H9 (cell line): ENCODE data around the gene ANKRD65. TPM values are rescaled to one million over a fixed set of nuclear protein-coding genes. Genes with fewer than 3 reads are reported as not detected.

ENCODE experiments used
- DNase-seq: peaks from one replicate; pipeline ENCODE4 v3.0.0-alpha.2; 2017
- H2AFZ ChIP-seq: one replicate; pipeline ENCODE4 v1.6.1; 2013; ENCODE audit warnings: mild to moderate bottlenecking, low read length, control low read depth, moderate library complexity
- H2AK5ac ChIP-seq: 2 replicates; pipeline ENCODE4 v1.6.1; 2013; ENCODE audit warnings: low read length, control low read depth, mixed read lengths; ENCODE audit not compliant: insufficient read length
- H2BK120ac ChIP-seq: one replicate; pipeline ENCODE4 v1.6.1; 2013; ENCODE audit warnings: low read depth, mild to moderate bottlenecking, low read length, control low read depth, inconsistent platforms; ENCODE audit not compliant: poor library complexity, severe bottlenecking
- H2BK12ac ChIP-seq: 2 replicates; pipeline ENCODE4 v1.6.1; 2013; ENCODE audit warnings: low read length, control low read depth, mixed read lengths, low read depth; ENCODE audit not compliant: insufficient read length
- H2BK15ac ChIP-seq: 2 replicates; pipeline ENCODE4 v1.6.1; 2013; ENCODE audit warnings: low read depth, low read length, control low read depth
- H2BK20ac ChIP-seq: one replicate; pipeline ENCODE4 v1.6.1; 2013; ENCODE audit warnings: low read depth, mild to moderate bottlenecking, low read length, control low read depth, inconsistent platforms; ENCODE audit not compliant: poor library complexity, severe bottlenecking
- H2BK5ac ChIP-seq: 2 replicates; pipeline ENCODE4 v1.6.1; 2013; ENCODE audit warnings: low read length, control low read depth, mixed read lengths; ENCODE audit not compliant: insufficient read length
- H3K14ac ChIP-seq: 2 replicates; pipeline ENCODE4 v1.6.1; 2013; ENCODE audit warnings: low read length, control low read depth; ENCODE audit not compliant: insufficient read depth
- H3K18ac ChIP-seq: 2 replicates; pipeline ENCODE4 v1.6.1; 2013; ENCODE audit warnings: low read depth, mild to moderate bottlenecking, mixed read lengths, low read length, control low read depth; ENCODE audit not compliant: insufficient read length
- H3K23ac ChIP-seq: 2 replicates; pipeline ENCODE4 v1.6.1; 2013; ENCODE audit warnings: low read length, control low read depth, mixed read lengths, low read depth; ENCODE audit not compliant: insufficient read length
- H3K23me2 ChIP-seq: 2 replicates; pipeline ENCODE4 v1.6.1; 2013; ENCODE audit warnings: low read depth, mild to moderate bottlenecking, mixed read lengths, low read length, control low read depth; ENCODE audit not compliant: insufficient read length, poor library complexity, severe bottlenecking
- H3K27ac ChIP-seq: 2 replicates; pipeline ENCODE4 v1.5.1; 2013; ENCODE audit warnings: low read length, control low read depth, mixed read lengths, low read depth; ENCODE audit not compliant: insufficient read length
- H3K27me3 ChIP-seq: 2 replicates; pipeline ENCODE4 v1.6.1; 2013; ENCODE audit warnings: low read length, control low read depth, inconsistent platforms; ENCODE audit not compliant: insufficient read depth
- H3K4ac ChIP-seq: 2 replicates; pipeline ENCODE4 v1.6.1; 2013; ENCODE audit warnings: low read depth, mild to moderate bottlenecking, control low read depth, inconsistent platforms, low read length, moderate library complexity
- H3K4me1 ChIP-seq: 2 replicates; pipeline ENCODE4 v1.6.1; 2013; ENCODE audit warnings: low read length, control low read depth, inconsistent platforms; ENCODE audit not compliant: insufficient read depth
- H3K4me2 ChIP-seq: 2 replicates; pipeline ENCODE4 v1.6.1; 2013; ENCODE audit warnings: low read length, control low read depth, mixed read lengths; ENCODE audit not compliant: insufficient read length, insufficient read depth
- H3K56ac ChIP-seq: 2 replicates; pipeline ENCODE4 v1.6.1; 2013; ENCODE audit warnings: low read depth, mild to moderate bottlenecking, mixed read lengths, low read length, control low read depth; ENCODE audit not compliant: insufficient read length
- H3K79me1 ChIP-seq: 2 replicates; pipeline ENCODE4 v1.6.1; 2013; ENCODE audit warnings: low read depth, mild to moderate bottlenecking, moderate library complexity, low read length, control low read depth, inconsistent platforms; ENCODE audit not compliant: insufficient read depth, poor library complexity, severe bottlenecking
- H3K79me2 ChIP-seq: 2 replicates; pipeline ENCODE4 v1.6.1; 2013; ENCODE audit warnings: low read length, control low read depth, inconsistent platforms; ENCODE audit not compliant: insufficient read depth
- H3K9ac ChIP-seq: 2 replicates; pipeline ENCODE4 v1.6.1; 2013; ENCODE audit warnings: low read length, control low read depth, mixed read lengths; ENCODE audit not compliant: insufficient read length; ENCODE audit errors: extremely low read depth
- H3K9me3 ChIP-seq: one replicate; pipeline ENCODE4 v1.6.1; 2013; ENCODE audit warnings: low read depth, low read length, inconsistent platforms; ENCODE audit not compliant: control insufficient read depth
- H3T11ph ChIP-seq: one replicate; pipeline ENCODE4 v1.6.1; 2013; ENCODE audit warnings: mild to moderate bottlenecking, low read length, control low read depth, inconsistent platforms
- H4K20me1 ChIP-seq: one replicate; pipeline ENCODE4 v1.6.1; 2013; ENCODE audit not compliant: control insufficient read depth, insufficient read length, insufficient read depth
- H4K5ac ChIP-seq: 2 replicates; pipeline ENCODE4 v1.6.1; 2013; ENCODE audit warnings: low read depth, mild to moderate bottlenecking, mixed read lengths, low read length, control low read depth; ENCODE audit not compliant: insufficient read length
- H4K8ac ChIP-seq: replicated peaks from 2 replicates; pipeline ENCODE4 v1.6.1; 2013; ENCODE audit warnings: low read length, control low read depth, mixed read lengths, low read depth; ENCODE audit not compliant: insufficient read length
- H4K91ac ChIP-seq: 2 replicates; pipeline ENCODE4 v1.6.1; 2013; ENCODE audit warnings: low read depth, mild to moderate bottlenecking, moderate library complexity, mixed read lengths, low read length, control low read depth; ENCODE audit not compliant: insufficient read length
- H3K27ac Mint-ChIP-seq, 3 experiments: 2 replicates in 2 of 3; 3 replicates in 1 of 3; pipeline ENCODE4 v1.8.0; 2020 to 2021; ENCODE audit warnings: mixed read lengths in 3 of 3, mild to moderate bottlenecking in 1 of 3, moderate library complexity in 1 of 3
- H3K27me3 Mint-ChIP-seq: 2 replicates; pipeline ENCODE4 v1.8.0; 2021; ENCODE audit warnings: low read depth, mild to moderate bottlenecking, moderate library complexity, mixed read lengths
- H3K36me3 Mint-ChIP-seq, 3 experiments: 2 replicates in 2 of 3; 3 replicates in 1 of 3; pipeline ENCODE4 v1.8.0; 2020 to 2021; ENCODE audit warnings: low read depth in 3 of 3, mixed read lengths in 3 of 3; ENCODE audit not compliant: insufficient read depth in 1 of 3
- H3K4me1 Mint-ChIP-seq, 2 experiments: 2 replicates each; pipeline ENCODE4 v1.8.0; 2020; ENCODE audit warnings: mixed read lengths in 2 of 2
- H3K4me3 Mint-ChIP-seq, 2 experiments: 2 replicates in 1 of 2; 3 replicates in 1 of 2; pipeline ENCODE4 v1.8.0; 2020 to 2021; ENCODE audit warnings: mild to moderate bottlenecking in 2 of 2, mixed read lengths in 2 of 2, moderate library complexity in 1 of 2
- H3K9me3 Mint-ChIP-seq, 2 experiments: 2 replicates in 1 of 2; 3 replicates in 1 of 2; pipeline ENCODE4 v1.8.0; 2020; ENCODE audit warnings: mild to moderate bottlenecking in 2 of 2, mixed read lengths in 2 of 2, moderate library complexity in 1 of 2
- CTCF ChIP-seq: fragments of 200-600 bp; sonication (generic); conservative IDR thresholded peaks from 3 replicates; pipeline ENCODE4 v1.8.0; 2021; ENCODE audit warnings: antibody characterized with exemption, mild to moderate bottlenecking
- WGBS: extraction: QIAGEN DNeasy Blood & Tissue Kit; methylation state at CpG from one replicate; pipeline ENCODE4 v1.1.7; 2013; ENCODE audit warnings: missing lambda C conversion rate, low lambda C conversion rate, mixed read lengths; ENCODE audit not compliant: insufficient read length; ENCODE audit errors: extremely low coverage; 5-methylcytosine and 5-hydroxymethylcytosine counted together
- total RNA-seq: library from RNA; stranded (reverse); gene quantifications from 2 replicates; pipeline ENCODE4 v1.2.1, GENCODE V29; 2021

ANKRD65 gene
- total RNA-seq, 1 experiment from 2014 or later: 3.1 TPM

- H4K8ac ChIP-seq: no peak overlapping the region
- TF ChIP-seq CTCF: no peak
- H3K79me2 ChIP-seq: no peaks in the 10 kb centered on the region
- no peak overlapping the region for H2BK15ac ChIP-seq
- H3K18ac ChIP-seq: no peak overlapping the region
- H2AFZ ChIP-seq: no peak overlapping the region
- H4K20me1 ChIP-seq: no peaks in the 10 kb centered on the region
- no peaks in the 10 kb centered on the region for H3K79me1 ChIP-seq
- no peaks in the 10 kb centered on the region for H3K27me3 ChIP-seq
- no peak overlapping the region for H2BK12ac ChIP-seq
- no peak overlapping the region for H2BK20ac ChIP-seq
- no peak overlapping the region for H3K4me2 ChIP-seq
- Mint-ChIP-seq H3K36me3 (no peaks in the 10 kb centered on the region; a peak in 1 of 7 replicates), H3K27me3 (no peaks in the 10 kb centered on the region), H3K4me1 (no peaks in the 10 kb centered on the region), H3K27ac (no peak overlapping the region), H3K9me3 (no peaks in the 10 kb centered on the region), H3K4me3 (no peak overlapping the region)
- no peak overlapping the region for H3K9ac ChIP-seq
- no peak overlapping the region for H3T11ph ChIP-seq
- H3K23ac ChIP-seq: no peak overlapping the region
- no peaks in the 10 kb centered on the region for H3K23me2 ChIP-seq
- H2BK120ac ChIP-seq: no peak overlapping the region
- no peak for DNase-seq
- no peak overlapping the region for H3K56ac ChIP-seq
- H4K91ac ChIP-seq: no peak overlapping the region
- WGBS: no CpG with 5 or more reads among the region's 26 CpGs
- no peaks in the 10 kb centered on the region for H3K9me3 ChIP-seq
- H3K4me1 ChIP-seq: no peaks in the 10 kb centered on the region
- H2AK5ac ChIP-seq: no peak overlapping the region
- no peak overlapping the region for H3K4ac ChIP-seq
- H4K5ac ChIP-seq: no peak overlapping the region
- no peak overlapping the region for H3K27ac ChIP-seq
- H2BK5ac ChIP-seq: no peak overlapping the region
- H3K14ac ChIP-seq: no peak overlapping the region
Observed at GRCh38 chr1:1462318-1462966, 41.4 kb upstream of the ANKRD65 start.
